ENCODE measurements around the gene LRRC38. TPM values are rescaled to one million over a fixed set of nuclear protein-coding genes. Genes with fewer than 3 reads are reported as not detected.
"Not testable (repeated sequence)": the region's sequence is repeated elsewhere in the genome, so short reads cannot be mapped to it uniquely, and the experiment has no call there.

The LRRC38 gene, protein sequence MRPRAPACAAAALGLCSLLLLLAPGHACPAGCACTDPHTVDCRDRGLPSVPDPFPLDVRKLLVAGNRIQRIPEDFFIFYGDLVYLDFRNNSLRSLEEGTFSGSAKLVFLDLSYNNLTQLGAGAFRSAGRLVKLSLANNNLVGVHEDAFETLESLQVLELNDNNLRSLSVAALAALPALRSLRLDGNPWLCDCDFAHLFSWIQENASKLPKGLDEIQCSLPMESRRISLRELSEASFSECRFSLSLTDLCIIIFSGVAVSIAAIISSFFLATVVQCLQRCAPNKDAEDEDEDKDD
- 0.12 TPM for polyA plus RNA-seq (2013, experiment 1 of 2; ENCODE audit: insufficient read length)
- polyA plus RNA-seq (2013, experiment 2 of 2; ENCODE audit: insufficient read length): 0.07 TPM

DNA sequence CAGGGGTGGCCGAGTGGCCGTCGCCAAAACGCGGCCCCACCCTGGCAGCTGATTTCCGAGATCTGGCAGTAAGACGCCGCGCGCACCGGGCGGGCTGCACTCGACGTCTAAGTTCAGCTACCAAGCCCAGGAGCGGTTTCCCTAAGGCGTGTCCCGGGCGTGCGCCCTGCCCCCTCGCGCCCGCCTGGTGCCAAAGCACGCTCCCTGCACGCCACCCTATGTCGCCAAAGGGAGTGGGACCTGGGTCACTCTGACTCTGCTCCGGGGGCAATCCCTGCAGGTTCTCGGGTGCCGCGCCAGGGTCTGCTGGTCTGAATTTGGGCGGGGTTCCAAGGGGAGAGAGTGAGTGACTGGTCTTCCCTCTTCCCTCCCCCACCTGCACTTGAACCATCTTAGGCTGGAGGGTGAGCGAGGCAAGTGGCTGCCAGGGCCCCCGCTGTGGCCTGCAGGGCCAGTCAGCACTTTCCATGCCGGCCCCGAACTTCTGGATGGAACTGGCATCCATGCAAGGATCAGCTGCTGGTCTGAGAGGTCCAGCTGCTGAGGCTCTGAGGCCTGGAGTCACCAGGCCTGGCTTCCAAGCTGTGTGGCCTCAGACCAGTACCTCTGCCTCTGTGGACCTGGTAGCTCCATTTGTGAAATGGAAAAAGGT, at the start of gene LRRC38:
Gene LRRC38 (minus strand): TSS at position 109 of the 652 bp plus-strand sequence. CDS start 410 bp downstream, outside the sequence.
- DNase-seq: no peak

DNA sequence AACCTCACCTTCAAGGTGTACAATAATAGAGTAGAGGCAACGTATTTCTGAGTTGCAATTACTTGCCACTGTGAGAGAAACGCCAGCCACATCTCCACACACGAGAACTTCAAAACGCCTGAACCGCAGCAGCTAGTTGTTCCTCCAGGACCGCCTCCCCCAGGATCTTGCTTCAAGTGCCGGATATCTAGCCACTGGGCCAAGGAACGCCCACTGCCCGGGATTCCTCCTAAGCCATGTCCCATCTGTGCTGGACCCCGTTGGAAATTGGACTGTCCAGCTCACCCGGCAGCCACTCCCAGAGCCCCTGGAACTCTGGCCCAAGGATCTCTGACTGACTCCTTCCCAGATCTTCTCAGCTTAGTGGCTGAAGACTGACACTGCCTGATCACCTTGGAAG, 49.2 kb upstream of the LRRC38 start:
- DNase-seq: not testable (repeated sequence)

DNA sequence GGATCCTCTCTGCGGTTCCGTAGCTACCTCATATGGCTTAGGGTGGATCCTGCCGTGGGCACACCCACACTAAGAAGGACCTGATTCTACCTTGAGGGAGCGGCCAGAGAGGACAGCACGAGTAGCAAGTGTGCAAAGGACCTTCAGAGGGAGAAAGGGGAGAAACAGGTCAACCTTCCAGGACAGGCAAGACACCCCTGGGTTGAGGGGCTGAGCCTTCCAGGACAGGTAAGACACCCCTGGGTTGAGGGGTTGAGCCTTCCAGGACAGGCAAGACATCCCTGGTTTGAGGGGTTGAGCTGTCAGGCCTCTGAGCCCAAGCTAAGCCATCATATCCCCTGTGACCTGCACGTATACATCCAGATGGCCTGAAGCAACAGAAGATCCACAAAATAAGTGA, 46.7 kb upstream of the LRRC38 start:
- no peak for DNase-seq

DNA sequence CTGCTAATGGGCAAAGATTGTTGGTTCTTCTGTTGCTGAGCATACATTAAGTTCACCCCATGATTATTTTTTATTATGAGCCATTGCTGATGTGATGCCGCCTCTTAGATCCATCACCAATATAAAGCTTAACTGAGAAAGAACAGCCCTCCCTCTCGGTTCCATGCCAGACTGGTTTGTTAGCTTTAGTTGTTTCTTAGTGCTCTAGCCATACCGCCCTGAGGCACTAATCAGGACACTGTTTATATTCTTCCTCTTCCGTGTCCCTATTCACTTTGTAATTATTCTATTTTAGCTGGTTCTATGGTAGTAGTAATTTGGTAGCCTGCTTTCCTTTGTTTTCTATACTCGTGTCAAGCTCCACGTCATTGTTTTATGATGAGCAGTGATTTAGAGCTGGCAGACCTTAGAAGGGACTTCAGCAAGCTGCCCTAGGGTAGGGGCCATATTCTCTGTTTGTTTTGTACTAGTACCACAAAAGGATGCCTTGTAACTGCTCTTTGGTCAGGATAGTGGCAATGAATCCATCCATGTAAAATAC, 42.5 kb upstream of the LRRC38 start:
- no peak for DNase-seq

DNA sequence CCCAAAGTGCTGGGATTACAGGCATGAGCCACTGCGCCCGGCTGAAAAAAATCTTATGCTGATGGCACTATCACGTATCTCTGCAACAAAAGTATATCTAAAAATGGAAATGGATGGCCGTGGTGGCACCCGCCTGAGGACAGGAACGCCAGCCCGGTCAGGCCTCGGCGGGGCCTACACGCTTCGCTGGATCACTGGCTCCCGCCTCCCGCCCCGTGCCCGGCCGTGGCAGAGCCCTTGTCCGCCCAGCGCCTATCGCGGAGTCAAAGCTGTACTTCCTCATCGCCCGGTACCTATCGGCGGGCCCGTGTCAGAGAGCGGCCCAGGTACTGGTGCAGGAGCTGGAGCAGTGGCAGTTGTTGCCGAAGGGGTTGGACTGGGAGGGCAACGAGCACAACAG, 41.0 kb upstream of the LRRC38 start:
- no peak for DNase-seq

GRCh38 chr1:13550663-13551062, 36.9 kb upstream of the LRRC38 start:
- no peak for DNase-seq

- DNase-seq: no peak
Measured at GRCh38 chr1:13549521-13549920, 35.7 kb upstream of the LRRC38 start.

GRCh38 chr1:13549021-13549420, 35.2 kb upstream of the LRRC38 start:
- no peak for DNase-seq

DNA sequence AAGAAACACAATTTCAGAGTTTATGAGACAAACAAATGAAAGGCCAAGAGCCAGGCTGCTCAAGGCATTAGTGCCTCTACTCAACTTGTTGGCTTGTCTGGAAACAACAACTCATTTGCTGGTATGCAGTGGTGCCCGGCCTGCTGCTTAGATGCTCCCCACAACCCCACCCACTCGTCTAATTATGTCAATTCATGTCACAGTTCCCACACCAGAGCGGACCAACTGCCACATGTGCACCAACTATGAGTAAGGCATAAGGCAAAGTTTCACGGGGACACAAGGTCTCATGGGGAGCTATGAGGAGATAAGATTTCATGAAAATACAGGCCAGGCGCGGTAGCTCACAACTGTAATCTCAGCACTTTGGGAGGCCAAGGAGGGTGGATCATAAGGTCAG, 34.5 kb upstream of the LRRC38 start:
- DNase-seq: no peak

DNA sequence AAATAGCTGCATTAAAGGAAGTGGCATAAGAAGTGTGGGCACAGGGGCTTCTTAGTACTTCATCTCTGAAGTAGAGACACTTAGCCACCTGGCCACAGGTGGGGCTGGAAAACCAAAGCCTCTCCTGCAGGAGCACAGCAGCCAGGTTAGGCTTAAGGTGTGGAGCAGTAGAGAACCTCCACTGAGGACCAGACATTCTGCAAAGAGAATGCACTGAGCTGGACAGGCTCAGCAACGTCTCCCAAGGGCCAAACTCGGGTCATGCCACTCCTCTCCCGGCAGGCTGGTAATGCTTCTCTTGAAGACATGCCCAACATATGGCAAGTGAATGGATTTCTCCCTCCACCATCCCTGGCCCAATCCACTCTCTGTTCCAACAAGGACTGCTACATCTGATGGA, 33.0 kb upstream of the LRRC38 start:
- DNase-seq: no peak

DNA sequence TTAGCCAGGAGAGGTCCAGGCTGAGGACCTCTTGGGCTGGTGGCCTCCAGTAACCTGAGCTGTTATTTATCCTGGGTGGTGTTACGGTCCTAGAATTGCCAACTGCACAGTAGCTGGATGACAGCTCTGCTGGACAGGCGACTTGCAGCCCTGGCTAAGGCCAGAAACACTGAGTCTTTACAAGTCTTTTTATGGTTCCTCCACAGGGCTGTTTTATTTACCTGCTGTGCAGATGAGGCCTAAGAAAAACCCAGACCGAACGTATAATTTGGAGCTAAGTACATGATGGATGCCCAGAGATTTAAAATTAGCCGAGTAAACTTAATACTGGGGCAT, 30.4 kb upstream of the LRRC38 start:
- DNase-seq: no peak

DNA sequence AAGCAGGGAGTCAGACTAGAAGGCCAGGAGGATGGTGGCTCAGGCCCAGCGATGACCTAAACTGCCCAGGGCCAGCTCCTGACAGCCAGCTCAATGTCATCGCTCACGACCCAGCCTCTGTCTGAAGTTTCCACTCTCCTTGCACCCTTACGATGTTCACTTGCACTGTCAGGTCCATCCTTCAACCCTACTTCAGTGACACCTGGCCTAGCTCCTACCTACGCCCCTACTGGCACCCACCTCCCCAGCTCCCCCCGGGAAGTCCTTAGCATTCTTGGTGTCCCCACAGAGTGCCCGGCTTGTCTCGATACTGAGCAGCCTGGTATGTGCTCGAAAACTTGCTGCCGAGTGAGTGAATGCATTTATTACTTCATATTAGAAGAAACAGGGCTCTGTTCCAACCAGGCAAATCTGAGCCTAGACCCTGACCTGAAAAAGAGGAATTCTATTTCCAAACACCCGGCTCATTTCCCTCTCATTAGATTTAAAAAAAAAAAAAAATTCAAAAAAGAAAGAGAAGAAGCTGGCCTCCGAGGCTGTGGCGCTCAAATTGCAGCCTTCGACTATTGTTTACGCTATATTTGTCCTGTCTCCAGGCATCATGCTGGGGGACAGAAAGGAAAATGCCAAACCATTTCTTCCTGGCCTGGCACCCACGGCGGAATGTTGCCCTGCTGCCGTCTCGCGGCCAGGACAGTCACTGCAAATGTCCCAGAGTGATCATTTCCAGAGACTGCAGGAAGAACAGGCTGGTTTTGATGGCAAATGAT, 29.8 kb upstream of the LRRC38 start:
- peak; percentile 10 for DNase-seq

DNA sequence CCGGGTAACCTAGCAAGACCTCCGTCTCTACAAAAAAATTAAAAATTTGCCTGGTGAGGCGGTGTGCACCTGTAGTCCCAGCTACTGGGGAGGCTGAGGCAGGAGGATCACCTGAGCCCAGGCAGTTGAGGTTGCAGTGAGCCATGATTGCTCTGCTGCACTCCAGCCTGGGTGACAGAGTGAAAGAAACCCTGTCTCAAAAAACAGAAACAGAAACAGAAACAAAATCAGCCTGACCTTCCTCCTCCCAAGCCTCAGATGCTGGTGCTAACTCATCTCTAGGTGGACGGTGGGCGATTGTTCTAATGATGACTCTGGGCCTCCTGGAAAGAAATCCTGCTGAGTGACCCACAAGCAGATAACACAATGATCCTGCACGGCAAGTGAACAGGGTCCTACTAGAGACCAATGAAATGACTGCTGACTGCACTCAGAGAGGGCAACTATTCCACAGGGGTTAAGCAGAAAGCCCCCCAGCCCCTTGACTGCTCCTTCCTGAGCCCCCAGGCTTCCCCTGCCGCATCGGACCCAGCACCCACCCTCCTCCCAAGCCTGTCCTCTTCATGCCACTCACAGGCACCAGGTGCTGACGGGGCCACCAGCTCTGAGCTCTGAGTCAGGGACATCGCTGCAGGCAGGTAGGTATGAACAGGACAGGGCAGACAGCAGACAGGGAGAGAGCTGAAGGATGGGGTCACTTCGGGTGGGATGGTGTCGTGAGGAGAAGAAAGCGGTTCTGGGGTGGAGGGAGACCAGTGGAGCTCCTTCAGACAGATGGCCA, 27.8 kb upstream of the LRRC38 start:
- no peak for DNase-seq

GRCh38 chr1:13540866-13541265, 27.1 kb upstream of the LRRC38 start:
- DNase-seq: no peak

- no peak for DNase-seq
Measured at GRCh38 chr1:13539683-13540082, 25.9 kb upstream of the LRRC38 start.

GRCh38 chr1:13538832-13539231, 25.0 kb upstream of the LRRC38 start:
- DNase-seq: no peak

DNA sequence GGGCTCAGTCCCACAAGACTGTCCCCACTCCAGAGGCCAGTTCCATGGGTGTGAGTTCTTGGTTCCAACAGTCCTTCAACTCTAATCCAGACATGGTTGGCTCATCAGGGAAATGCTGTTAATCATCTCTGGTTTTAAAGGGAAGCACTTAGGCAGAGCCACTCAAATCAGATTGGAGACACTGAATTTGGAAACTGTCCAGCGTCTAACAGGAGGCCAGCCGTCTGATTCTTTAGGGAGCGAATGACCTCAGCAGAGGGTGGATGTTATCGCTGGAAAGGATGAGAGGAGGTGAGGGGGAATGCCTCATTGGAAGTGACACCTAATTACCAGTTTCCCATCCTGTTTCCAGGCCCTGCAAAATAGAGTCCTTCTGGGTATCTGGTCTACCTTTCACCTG, 22.8 kb upstream of the LRRC38 start:
- no peak for DNase-seq

GRCh38 chr1:13535227-13535626, 21.4 kb upstream of the LRRC38 start:
- no peak for DNase-seq

- DNase-seq: no peak
Measured at GRCh38 chr1:13528320-13528719, 14.5 kb upstream of the LRRC38 start.

DNA sequence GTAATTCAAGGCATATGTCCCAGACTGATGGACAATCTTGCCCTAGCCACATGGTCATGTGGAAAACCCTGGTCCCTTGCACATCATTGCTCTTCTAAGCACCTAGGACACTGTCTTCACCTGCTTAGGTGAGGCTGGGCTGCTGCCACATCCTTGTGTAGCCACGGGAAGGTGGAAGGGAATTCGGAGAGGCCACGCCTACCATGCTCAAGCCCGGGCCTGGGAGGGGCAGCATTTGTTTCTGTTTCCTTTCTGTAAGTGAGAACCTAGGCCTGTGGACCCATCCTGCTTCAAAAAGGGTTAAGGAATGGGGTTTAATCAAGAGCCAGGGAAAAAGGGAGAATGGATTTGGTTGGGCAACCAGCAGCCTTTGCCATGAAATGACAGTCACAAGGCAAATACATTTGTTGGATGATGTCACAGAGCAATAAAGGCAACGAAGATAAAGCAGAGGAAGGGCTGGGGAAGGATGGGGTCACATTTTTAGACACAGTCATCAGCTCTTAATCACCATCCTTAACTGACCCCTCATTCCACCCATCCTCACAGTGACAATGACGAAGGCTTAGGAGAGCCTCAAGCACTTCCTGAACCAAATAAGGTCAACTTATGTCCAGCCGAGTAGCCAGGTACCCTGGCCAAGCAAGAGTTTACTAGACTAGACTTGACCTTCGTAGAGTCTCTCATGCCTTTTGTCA, 10.1 kb upstream of the LRRC38 start:
- DNase-seq: no peak

- DNase-seq: no peak
Measured at GRCh38 chr1:13520985-13521384, 7.2 kb upstream of the LRRC38 start.
